Testis (tissue), 2 donors: ENCODE measurements around the gene PTPRD.

Experiments used
- CTCF ChIP-seq, 3 experiments: fragments of 450-650 bp in 2 of 3; fragments of 200-600 bp in 1 of 3; sonication (generic) in 1 of 3; IDR thresholded peaks; one replicate each; pipeline ENCODE4 v1.5.1; 2016 to 2019; ENCODE audit warnings: antibody characterized with exemption in 3 of 3, mild to moderate bottlenecking in 2 of 3, moderate library complexity in 1 of 3
- POLR2A ChIP-seq: fragments of 450-650 bp; IDR thresholded peaks from one replicate; pipeline ENCODE4 v1.6.1; 2017; ENCODE audit warnings: antibody characterized with exemption, mild to moderate bottlenecking, moderate library complexity

GRCh38 chr9:9774471-9774870 lies 838.3 kb downstream of the PTPRD start:
- TF ChIP-seq POLR2A = no peak
- no peak for TF ChIP-seq CTCF (IDR thresholded peaks at IDR 0.05)
